Panc1 (cell line): Measurements from ENCODE around the gene FSD1L. TPM values are rescaled to one million over a fixed set of nuclear protein-coding genes. Genes with fewer than 3 reads are reported as not detected.

Experiments
- ATAC-seq: fragments of 200-7000 bp; cut with Tn5 transposase; 2 replicates; pipeline ENCODE4 v1.9.1; 2020; ENCODE audit warnings: mild to moderate bottlenecking, moderate library complexity
- BruUV-seq: library from RNA; stranded (reverse); fragments of 400-500 nt; replicated peaks from 2 replicates; lab custom pipeline; 2021; lab: Mats Ljungman, UMichigan
- CTCF ChIA-PET: fragments of 300-600 bp; sonication (Branson Sonifier 250); formaldehyde crosslinking; loops from one replicate; lab custom pipeline; 2022; ENCODE audit warnings: antibody characterized with exemption; lab: Charles Lee
- POLR2A ChIA-PET: fragments of 300-600 bp; sonication (Branson Sonifier 250); formaldehyde crosslinking; loops from one replicate; lab custom pipeline; 2022; ENCODE audit warnings: antibody characterized with exemption; lab: Charles Lee
- DNase-seq: peaks from one replicate; pipeline ENCODE4 v3.0.0-alpha.2; 2010; ENCODE audit warnings: low read depth, low spot score
- H3K27ac ChIP-seq: 2 replicates; pipeline ENCODE4 v1.5.1; 2011; ENCODE audit warnings: mild to moderate bottlenecking, low read length, inconsistent platforms
- H3K27me3 ChIP-seq: fragments of 200-500 bp; sonication (Bioruptor generic); 2 replicates; pipeline ENCODE4 v1.6.0; 2014; ENCODE audit warnings: low read length, inconsistent platforms; ENCODE audit not compliant: control insufficient read depth, insufficient read depth
- H3K36me3 ChIP-seq: fragments of 200-500 bp; sonication (Bioruptor generic); 2 replicates; pipeline ENCODE4 v1.5.1; 2014; ENCODE audit warnings: inconsistent platforms, mild to moderate bottlenecking, low read length, moderate library complexity; ENCODE audit not compliant: control insufficient read depth, insufficient read depth
- H3K4me1 ChIP-seq: 2 replicates; pipeline ENCODE4 v1.5.1; 2011; ENCODE audit warnings: inconsistent platforms, mild to moderate bottlenecking, low read length, moderate library complexity; ENCODE audit not compliant: control insufficient read depth, insufficient read depth
- H3K4me3 ChIP-seq, 2 experiments: 2 replicates each; pipeline ENCODE4 v1.5.1; 2011 to 2012; ENCODE audit warnings: low read depth in 2 of 2, low read length in 2 of 2, mild to moderate bottlenecking in 2 of 2, inconsistent platforms in 1 of 2, moderate library complexity in 1 of 2
- H3K9me3 ChIP-seq: fragments of 200-500 bp; sonication (Bioruptor generic); 2 replicates; pipeline ENCODE4 v1.5.1; 2014; ENCODE audit warnings: low read depth, mild to moderate bottlenecking, inconsistent platforms, low read length, moderate library complexity; ENCODE audit not compliant: control insufficient read depth, insufficient read depth
- POLR2AphosphoS5 ChIP-seq: IDR thresholded peaks from 2 replicates; pipeline ENCODE4 v1.6.1; 2012; ENCODE audit warnings: mild to moderate bottlenecking, low read depth, low read length, moderate library complexity
- REST ChIP-seq, 2 experiments: IDR thresholded peaks; 2 replicates each; pipeline ENCODE4 v1.6.1; 2011 to 2012; ENCODE audit warnings: low read depth in 2 of 2, control low read depth in 1 of 2, low read length in 1 of 2, mild to moderate bottlenecking in 1 of 2, moderate library complexity in 1 of 2; ENCODE audit not compliant: insufficient read depth in 1 of 2
- SIN3A ChIP-seq: IDR thresholded peaks from 2 replicates; pipeline ENCODE4 v1.6.1; 2012; ENCODE audit warnings: low read depth, mild to moderate bottlenecking, low read length, moderate library complexity, borderline replicate concordance; ENCODE audit not compliant: insufficient read depth
- TCF7L2 ChIP-seq: IDR thresholded peaks from 2 replicates; pipeline ENCODE4 v1.6.1; 2011; ENCODE audit warnings: mild to moderate bottlenecking, low read depth, low read length, inconsistent platforms
- in situ Hi-C: cut with HindIII; loops from 2 replicates; pipeline ENCODE4 v1.10.0; 2016; ENCODE audit warnings: low sequenced_read_pairs, low pct_unique_long_range_greater_than_20kb
- intact Hi-C: fragments of 100-400 bp; cut with micrococcal nuclease; formaldehyde crosslinking; loops from one replicate; pipeline ENCODE4 v1.10.0; 2022; ENCODE audit not compliant: unreplicated experiment
- total RNA-seq: library from RNA; stranded (reverse); gene quantifications from one replicate; pipeline ENCODE4 v1.2.1, GENCODE V29; 2021; ENCODE audit not compliant: unreplicated experiment
- TF ChIP-seq, protein P1 (sequence below): fragments of 450-650 bp; IDR thresholded peaks from 2 replicates; pipeline ENCODE4 v1.5.1; 2017; ENCODE audit warnings: mild to moderate bottlenecking

The FSD1L gene
- total RNA-seq, 1 experiment from 2014 or later, result 5.1 TPM

GRCh38 chr9:105401651-105402050 is 46.2 kb upstream of the FSD1L start:
- no peak for TF ChIP-seq POLR2AphosphoS5
- no peak for TF ChIP-seq REST (IDR thresholded peaks at IDR 0.05; ENCODE audit: insufficient read depth in 1 of 2, low read depth in 2 of 2, low read length in 1 of 2)
- no peak for TF ChIP-seq SIN3A
- TF ChIP-seq TCF7L2, result no peak
- TF ChIP-seq, protein P1, sequence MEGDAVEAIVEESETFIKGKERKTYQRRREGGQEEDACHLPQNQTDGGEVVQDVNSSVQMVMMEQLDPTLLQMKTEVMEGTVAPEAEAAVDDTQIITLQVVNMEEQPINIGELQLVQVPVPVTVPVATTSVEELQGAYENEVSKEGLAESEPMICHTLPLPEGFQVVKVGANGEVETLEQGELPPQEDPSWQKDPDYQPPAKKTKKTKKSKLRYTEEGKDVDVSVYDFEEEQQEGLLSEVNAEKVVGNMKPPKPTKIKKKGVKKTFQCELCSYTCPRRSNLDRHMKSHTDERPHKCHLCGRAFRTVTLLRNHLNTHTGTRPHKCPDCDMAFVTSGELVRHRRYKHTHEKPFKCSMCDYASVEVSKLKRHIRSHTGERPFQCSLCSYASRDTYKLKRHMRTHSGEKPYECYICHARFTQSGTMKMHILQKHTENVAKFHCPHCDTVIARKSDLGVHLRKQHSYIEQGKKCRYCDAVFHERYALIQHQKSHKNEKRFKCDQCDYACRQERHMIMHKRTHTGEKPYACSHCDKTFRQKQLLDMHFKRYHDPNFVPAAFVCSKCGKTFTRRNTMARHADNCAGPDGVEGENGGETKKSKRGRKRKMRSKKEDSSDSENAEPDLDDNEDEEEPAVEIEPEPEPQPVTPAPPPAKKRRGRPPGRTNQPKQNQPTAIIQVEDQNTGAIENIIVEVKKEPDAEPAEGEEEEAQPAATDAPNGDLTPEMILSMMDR, result peak; percentile 11; the same call in 1 of the 2 replicates
- intact Hi-C loops (no loop called here), in situ Hi-C loops (no loop called here)
- no peaks in the 10 kb centered on the region for H3K9me3 ChIP-seq
- no peak overlapping the region for H3K4me3 ChIP-seq
- CTCF ChIA-PET, result no interaction called here
- DNase-seq, result no peak
- POLR2A ChIA-PET, result no interaction called here
- H3K27me3 ChIP-seq, result no peaks in the 10 kb centered on the region
- BruUV-seq, result no TSS peak
- H3K4me1 ChIP-seq, result no peaks in the 10 kb centered on the region
- H3K36me3 ChIP-seq, result no peaks in the 10 kb centered on the region
- no peak overlapping the region for H3K27ac ChIP-seq
- no peak; the same call in 1 of the 2 replicates for ATAC-seq

DNA sequence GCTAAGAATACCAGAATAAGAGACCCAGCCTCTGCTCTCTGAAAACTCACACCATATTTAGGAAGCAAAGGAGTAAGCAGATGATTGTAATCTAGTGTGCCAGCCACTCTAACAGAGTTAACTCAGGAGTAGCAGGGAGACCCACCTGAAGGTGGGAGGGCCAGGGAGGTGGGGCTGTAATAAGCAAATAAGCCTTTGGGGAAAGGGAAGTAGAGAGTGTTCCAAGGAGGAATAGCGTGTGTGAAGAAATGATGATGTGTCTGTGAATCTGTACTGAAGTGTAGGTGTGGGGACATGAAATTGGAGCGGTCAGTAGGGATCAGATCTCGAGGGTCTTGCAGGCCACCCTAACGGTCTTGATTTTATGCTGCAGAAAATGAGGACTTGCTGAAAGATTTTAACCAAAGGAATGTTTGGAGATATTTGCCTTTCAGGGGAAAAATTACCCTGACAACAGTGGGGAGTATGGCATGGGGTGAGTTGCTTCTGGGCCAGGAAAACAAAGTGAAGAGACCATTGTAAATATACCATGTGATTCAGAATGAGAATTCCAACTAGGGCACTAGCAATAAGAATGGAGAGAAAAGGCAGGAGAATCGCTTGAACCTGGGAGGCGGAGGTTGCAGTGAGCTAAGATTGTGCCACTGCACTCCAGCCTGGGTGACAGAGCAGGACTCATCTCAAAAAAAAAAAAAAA is 44.1 kb upstream of the FSD1L start:
- Histone ChIP-seq H3K27me3 (no peaks in the 10 kb centered on the region), H3K4me1 (no peaks in the 10 kb centered on the region), H3K27ac (no peak overlapping the region), H3K36me3 (no peaks in the 10 kb centered on the region), H3K4me3 (no peak overlapping the region), H3K9me3 (no peaks in the 10 kb centered on the region)
- ChIA-PET CTCF (no interaction called here), POLR2A (interaction anchor here (0.5 kb wide), 1 partner anchor 25 kb away, joined by 4 read pairs; no protein-coding TSS in a partner anchor)
- no TSS peak for BruUV-seq
- TF ChIP-seq REST (IDR thresholded peaks at IDR 0.05; ENCODE audit: insufficient read depth in 1 of 2, low read depth in 2 of 2, low read length in 1 of 2) (no peak), TCF7L2 (no peak), POLR2AphosphoS5 (no peak), SIN3A (no peak)
- TF ChIP-seq, protein P1, result no peak
- intact Hi-C loops (no loop called here), in situ Hi-C loops (no loop called here)
- no peak for ATAC-seq
- no peak for DNase-seq
